Measurements from ENCODE around the gene CGREF1.

Gene CGREF1

DNA sequence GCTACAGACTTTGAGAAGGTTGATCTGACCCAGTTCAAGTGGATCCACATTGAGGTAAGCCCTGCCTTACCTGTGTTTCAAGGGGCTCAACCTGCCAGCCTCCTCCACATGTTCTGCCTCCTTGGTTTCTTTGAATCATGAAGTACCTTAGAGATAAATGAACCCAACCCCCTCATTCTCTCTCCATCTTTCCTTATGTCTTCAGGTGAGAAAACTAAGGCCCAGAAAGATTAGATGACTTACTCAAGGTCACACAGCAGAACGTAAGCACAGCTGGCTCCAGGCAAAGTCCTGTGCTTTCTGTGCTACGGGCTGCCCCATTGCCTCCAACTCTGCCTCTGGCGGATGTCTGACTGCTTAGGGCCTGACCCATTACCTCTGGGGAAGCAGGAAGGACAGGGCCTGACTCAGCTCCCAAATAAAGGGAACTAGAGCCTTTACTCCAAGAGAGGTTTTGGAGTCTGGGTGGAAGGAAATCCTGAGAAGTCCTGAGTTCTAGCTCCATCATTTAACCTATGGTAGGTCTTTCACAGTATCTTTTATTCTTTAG, 22.1 kb downstream of the CGREF1 start:
- TF ChIP-seq, protein P1, sequence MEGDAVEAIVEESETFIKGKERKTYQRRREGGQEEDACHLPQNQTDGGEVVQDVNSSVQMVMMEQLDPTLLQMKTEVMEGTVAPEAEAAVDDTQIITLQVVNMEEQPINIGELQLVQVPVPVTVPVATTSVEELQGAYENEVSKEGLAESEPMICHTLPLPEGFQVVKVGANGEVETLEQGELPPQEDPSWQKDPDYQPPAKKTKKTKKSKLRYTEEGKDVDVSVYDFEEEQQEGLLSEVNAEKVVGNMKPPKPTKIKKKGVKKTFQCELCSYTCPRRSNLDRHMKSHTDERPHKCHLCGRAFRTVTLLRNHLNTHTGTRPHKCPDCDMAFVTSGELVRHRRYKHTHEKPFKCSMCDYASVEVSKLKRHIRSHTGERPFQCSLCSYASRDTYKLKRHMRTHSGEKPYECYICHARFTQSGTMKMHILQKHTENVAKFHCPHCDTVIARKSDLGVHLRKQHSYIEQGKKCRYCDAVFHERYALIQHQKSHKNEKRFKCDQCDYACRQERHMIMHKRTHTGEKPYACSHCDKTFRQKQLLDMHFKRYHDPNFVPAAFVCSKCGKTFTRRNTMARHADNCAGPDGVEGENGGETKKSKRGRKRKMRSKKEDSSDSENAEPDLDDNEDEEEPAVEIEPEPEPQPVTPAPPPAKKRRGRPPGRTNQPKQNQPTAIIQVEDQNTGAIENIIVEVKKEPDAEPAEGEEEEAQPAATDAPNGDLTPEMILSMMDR (IDR thresholded peaks at IDR 0.05; ENCODE audit: insufficient read depth, low read depth, low read length, missing control alignments), result no peak
- no peak overlapping the region for H3K4me3 ChIP-seq (ENCODE audit: low read depth, low read length)
- no peak for DNase-seq (ENCODE audit: low read depth)

DNA sequence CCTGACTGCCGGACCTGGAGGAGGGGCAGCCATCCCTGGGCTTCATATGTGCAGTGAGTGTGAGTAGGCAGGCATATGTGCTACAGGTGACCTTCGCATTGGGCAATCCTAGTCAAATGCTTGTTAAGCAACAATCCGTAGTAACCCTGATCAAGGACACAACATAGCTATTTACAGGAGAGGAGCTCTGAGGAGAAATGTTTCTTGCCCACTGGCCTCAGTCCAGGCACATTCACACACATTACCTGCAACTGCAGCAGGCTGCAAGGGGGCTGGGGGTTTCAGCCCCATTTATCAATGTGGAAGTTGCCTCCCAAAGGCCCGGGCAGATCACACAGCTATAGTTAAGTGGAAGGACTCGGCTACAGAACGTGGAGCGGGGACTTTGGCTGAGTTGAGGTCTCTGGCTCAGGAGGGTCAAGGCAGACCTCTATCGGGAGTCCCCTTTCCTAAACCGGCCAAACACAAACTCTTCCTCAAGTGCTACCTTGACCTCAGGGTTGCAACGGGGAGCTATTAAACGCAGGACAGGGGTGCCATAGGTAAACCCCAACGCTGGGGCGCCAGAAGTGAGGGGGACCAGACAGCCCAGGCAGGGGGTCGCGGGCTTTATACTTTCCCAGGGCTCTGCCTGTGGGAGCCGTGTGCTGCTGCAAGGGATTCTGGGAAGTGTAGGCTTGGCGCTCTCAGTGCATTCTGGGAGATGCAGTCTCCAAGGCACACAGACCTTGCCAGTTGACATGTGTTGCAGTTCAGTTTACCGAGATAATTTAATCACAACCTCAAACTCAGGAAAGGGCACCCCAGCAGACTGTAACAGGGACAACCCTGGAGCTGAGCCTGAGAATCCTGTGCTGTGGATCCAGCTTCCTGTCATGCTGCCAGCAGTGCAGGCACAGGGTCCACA, 22.9 kb downstream of the CGREF1 start:
- peak; percentile 65 for DNase-seq (ENCODE audit: low read depth)
- TF ChIP-seq, protein P1 (IDR thresholded peaks at IDR 0.05; ENCODE audit: insufficient read depth, low read depth, low read length, missing control alignments), result no peak
- no peak overlapping the region for H3K4me3 ChIP-seq (ENCODE audit: low read depth, low read length)

DNA sequence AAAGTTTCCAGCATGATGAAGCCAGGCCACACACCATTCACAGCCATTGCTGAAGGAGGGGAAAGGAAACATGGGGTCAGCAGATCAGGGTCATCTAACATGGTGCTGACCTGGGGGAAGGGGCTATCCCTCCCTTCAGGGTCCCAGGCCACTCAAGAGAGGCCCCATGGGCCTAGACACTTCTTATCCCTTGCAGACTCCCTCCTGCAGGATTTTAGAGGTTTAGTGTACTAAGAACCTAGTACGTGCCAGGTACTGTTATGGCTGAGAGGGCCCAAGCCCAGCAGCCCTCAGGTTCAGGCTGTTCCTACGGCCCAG, 23.5 kb downstream of the CGREF1 start:
- TF ChIP-seq, protein P1 (IDR thresholded peaks at IDR 0.05; ENCODE audit: insufficient read depth, low read depth, low read length, missing control alignments), result no peak
- no peak for DNase-seq (ENCODE audit: low read depth)
- H3K4me3 ChIP-seq (ENCODE audit: low read depth, low read length), result no peak overlapping the region

DNA sequence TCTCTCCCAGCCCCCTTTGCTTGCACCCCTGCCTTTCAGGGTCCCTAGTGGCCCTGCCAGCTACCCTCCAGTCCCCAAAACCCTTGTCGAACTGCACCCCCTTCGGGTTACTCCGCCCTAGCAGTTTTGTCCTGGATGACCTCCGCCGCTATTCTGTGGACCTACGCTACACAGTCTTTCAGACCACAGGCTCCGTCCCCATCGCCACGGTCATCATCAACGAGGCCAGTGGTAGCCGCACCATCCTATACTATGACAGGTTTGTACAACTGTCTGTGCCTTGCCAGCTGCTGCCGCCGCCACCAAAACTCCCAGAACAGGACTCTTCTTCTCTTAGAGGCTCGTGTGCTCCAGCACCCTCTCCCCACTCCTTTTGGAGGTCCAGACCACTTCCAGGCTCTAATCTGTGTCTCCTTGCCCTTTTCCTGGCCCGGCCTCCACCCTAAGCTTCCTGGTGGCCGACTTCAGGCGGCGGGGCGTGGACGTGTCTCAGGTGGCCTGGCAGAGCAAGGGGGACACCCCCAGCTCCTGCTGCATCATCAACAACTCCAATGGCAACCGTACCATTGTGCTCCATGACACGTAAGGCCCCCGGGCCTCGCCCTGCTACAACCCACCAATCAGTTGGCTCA, 24.5 kb downstream of the CGREF1 start:
- TF ChIP-seq, protein P1 (IDR thresholded peaks at IDR 0.05; ENCODE audit: insufficient read depth, low read depth, low read length, missing control alignments), result no peak
- H3K4me3 ChIP-seq (ENCODE audit: low read depth, low read length), result no peak overlapping the region
- DNase-seq (ENCODE audit: low read depth), result no peak

DNA sequence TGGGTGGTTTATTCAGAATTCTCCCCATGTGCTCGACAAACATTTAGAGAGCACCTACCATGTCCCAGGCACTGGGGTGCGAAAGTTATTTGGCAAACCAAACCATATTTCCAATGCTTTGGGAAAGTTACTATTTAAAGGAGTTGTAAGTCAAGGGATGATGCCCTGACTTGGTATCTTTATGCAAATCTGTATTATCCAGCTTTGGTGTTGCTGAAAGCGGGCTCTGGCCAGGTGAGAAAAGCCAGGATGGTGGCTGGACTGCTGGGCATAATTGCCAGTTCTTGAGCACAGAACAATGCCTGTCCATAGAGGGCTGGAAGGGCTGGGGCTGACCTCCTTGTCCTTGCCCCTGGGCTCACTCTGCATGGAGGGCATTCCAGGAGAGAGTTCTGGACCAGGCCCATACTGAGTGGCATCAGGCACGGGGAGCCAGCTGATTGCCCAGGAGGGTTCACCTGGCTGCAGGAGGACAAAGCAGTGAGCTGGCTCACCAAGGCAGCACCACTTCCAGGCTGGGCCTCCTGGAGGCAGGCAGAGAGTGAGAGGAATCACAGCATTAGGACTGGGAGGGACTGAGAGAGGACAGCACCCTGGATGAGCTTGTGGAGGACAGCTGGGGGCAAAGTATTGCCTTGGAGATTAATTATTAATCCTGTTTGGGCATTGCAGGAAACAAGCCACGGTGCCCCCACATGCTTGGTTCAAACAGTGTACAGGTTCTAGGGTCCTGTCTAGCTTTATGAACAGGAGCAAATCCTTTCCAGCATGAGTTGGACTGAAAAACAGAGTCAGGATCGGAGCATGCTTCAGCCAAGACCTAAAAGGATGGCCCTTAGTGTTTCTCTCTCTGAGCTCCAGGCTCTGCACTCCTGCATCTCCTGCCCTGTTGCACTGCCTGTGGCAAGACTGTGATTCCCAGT, 25.2 kb downstream of the CGREF1 start:
- TF ChIP-seq, protein P1 (IDR thresholded peaks at IDR 0.05; ENCODE audit: insufficient read depth, low read depth, low read length, missing control alignments), result no peak
- H3K4me3 ChIP-seq (ENCODE audit: low read depth, low read length), result no peak overlapping the region
- no peak for DNase-seq (ENCODE audit: low read depth)

DNA sequence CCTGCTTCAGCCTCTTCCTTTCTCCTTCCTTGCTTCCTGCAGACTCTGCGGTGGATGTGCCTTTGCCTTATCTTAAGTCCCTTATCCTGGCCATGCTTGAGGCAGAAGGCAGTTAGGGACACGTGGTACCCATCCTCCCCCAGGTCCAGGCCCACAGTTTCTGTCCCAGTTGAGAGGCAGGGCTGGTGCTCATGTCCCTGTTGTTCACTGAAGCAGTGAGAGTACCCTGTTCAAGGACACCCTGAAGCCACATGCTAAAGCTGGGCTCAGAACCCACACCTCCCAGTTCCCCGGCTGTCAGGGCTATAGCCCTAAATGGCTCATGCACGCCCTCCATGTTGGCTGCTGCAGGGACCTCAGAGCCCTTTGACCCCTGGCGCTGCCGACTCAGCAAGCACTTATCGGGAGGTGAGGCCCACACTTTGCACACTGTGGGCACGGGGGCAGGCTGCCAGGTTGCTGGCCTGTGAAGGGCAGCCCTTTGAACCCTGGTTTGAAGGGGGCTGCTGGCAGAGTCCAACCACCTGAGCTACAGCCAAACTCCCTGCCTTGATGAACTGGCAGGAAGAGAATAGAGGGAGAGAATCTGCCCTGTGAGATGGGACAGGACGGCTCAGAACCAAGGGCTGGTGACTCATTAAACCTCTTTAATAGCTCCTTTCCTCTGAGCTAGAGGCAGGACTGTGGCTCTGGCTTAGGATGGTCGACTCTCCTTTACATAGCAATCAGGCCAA, 26.1 kb downstream of the CGREF1 start:
- no peak for DNase-seq (ENCODE audit: low read depth)
- TF ChIP-seq, protein P1 (IDR thresholded peaks at IDR 0.05; ENCODE audit: insufficient read depth, low read depth, low read length, missing control alignments), result no peak
- H3K4me3 ChIP-seq (ENCODE audit: low read depth, low read length), result no peak overlapping the region

Data from GM12865 (cell line).